Measurements from ENCODE around the gene CELF3. TPM values are rescaled to one million over a fixed set of nuclear protein-coding genes. Genes with fewer than 3 reads are reported as not detected.

Gene CELF3
- total and polyA plus RNA-seq, 2 of the 13 experiments (the other 11 are each of a cell fraction or from before 2014, with no cell fraction given), result not detected

- TF ChIP-seq SMYD3 (CRISPR knock-in tag; IDR thresholded peaks at IDR 0.05), result no peak
Measured at GRCh38 chr1:151729157-151729965, 12.8 kb upstream of the CELF3 start (continued).

- no peak for FAIRE-seq
- no peaks in the 10 kb centered on the region for H3K9me3 ChIP-seq (ENCODE audit: low read length)
- no peak overlapping the region for H2AFZ ChIP-seq (ENCODE audit: low read length)
- intact Hi-C loops (cut with micrococcal nuclease; ENCODE audit: unreplicated experiment) (no loop called here), in situ Hi-C loops (cut with HindIII; ENCODE audit: extremely low pct_ligation_motif_present, low pct_unique_long_range_greater_than_20kb) (loop anchor here (25.0 kb wide), 1 partner anchor 191 kb away; the partner anchor contains the start of gene TUFT1)
- no peaks in the 10 kb centered on the region for H3K79me2 ChIP-seq (ENCODE audit: insufficient read depth, low read length)
- H3K4me1 ChIP-seq (ENCODE audit: insufficient read depth, low read length), result peaks cover 47% of the 10 kb centered on the region
- peak; percentile 61 for ATAC-seq
- CTCF ChIA-PET (ENCODE audit: low intra/inter-chr PET ratio, low total read pairs), result no interaction called here
- no peak overlapping the region for H3K27ac ChIP-seq (ENCODE audit: extremely low read length, insufficient read depth, low read length)
- no peak overlapping the region for H3K9ac ChIP-seq (ENCODE audit: insufficient read depth, low read depth, low read length)
- H3K36me3 ChIP-seq (replicated peaks in 1 of 2; ENCODE audit: control insufficient read depth in 1 of 2, insufficient read depth in 2 of 2, low read length in 2 of 2), result no peaks in the 10 kb centered on the region
- no TSS peak for BruUV-seq (replicated peaks)
- DNase-seq (ENCODE audit: low spot score), result no peak
- TF ChIP-seq GZF1 (CRISPR knock-in tag; IDR thresholded peaks at IDR 0.05) (peak; percentile 98), ZFP36L2 (CRISPR knock-in tag; IDR thresholded peaks at IDR 0.05) (no peak)
- POLR2A ChIA-PET, result no interaction called here
- 36% methylated on average over 8 of the region's 19 CpGs for WGBS (ENCODE audit: low lambda C conversion rate)
- H4K20me1 ChIP-seq (ENCODE audit: insufficient read depth, low read length), result no peaks in the 10 kb centered on the region
- no peak overlapping the region for H3K4me3 ChIP-seq (replicated peaks in 1 of 3; ENCODE audit: insufficient read depth in 1 of 3, low read depth in 2 of 3, low read length in 3 of 3)
- H3K4me2 ChIP-seq (ENCODE audit: low read depth, low read length), result no peak overlapping the region
- peaks cover 0 to 17% of the 10 kb centered on the region in 2 experiments; a peak in 3 of 5 replicates for H3K27me3 ChIP-seq (ENCODE audit: control insufficient read depth in 1 of 2, insufficient read depth in 2 of 2, low read length in 2 of 2)
Measured at GRCh38 chr1:151728151-151729054, 11.8 kb upstream of the CELF3 start.
